WTC11 (cell line): ENCODE data around the gene MEGF10. TPM values are rescaled to one million over a fixed set of nuclear protein-coding genes. Genes with fewer than 3 reads are reported as not detected.

ENCODE experiments used
- ATAC-seq: fragments of 200-7000 bp; cut with Tn5 transposase; 2 replicates; pipeline ENCODE4 v1.10.0; 2021; ENCODE audit warnings: mild to moderate bottlenecking, moderate library complexity
- CTCF ChIA-PET: fragments of 300-600 bp; sonication (Branson Sonifier 250); formaldehyde crosslinking; loops from one replicate; lab custom pipeline; 2021; ENCODE audit warnings: antibody characterized with exemption; lab: Charles Lee
- POLR2A ChIA-PET: fragments of 350-600 bp; sonication (Branson Sonifier 250); formaldehyde crosslinking; loops from one replicate; lab custom pipeline; 2021; ENCODE audit warnings: antibody characterized with exemption; lab: Charles Lee
- DNase-seq: peaks from one replicate; pipeline ENCODE4 v3.0.0; 2021; ENCODE audit warnings: low spot score
- H3K27ac Mint-ChIP-seq: 2 replicates; pipeline ENCODE4 v1.8.0; 2021; ENCODE audit warnings: mixed read lengths
- H3K27me3 Mint-ChIP-seq: 2 replicates; pipeline ENCODE4 v1.8.0; 2021; ENCODE audit warnings: low read depth, mild to moderate bottlenecking, moderate library complexity, mixed read lengths
- H3K36me3 Mint-ChIP-seq: 2 replicates; pipeline ENCODE4 v1.8.0; 2021; ENCODE audit warnings: mixed read lengths
- H3K4me1 Mint-ChIP-seq: 2 replicates; pipeline ENCODE4 v1.8.0; 2022; ENCODE audit warnings: mixed read lengths
- H3K4me3 Mint-ChIP-seq: 2 replicates; pipeline ENCODE4 v1.8.0; 2021; ENCODE audit warnings: mild to moderate bottlenecking, moderate library complexity, mixed read lengths
- H3K9me3 Mint-ChIP-seq: 2 replicates; pipeline ENCODE4 v1.8.0; 2021; ENCODE audit warnings: mixed read lengths
- E2F1 ChIP-seq: sonication (generic); formaldehyde crosslinking; IDR thresholded peaks from 2 replicates; pipeline ENCODE4 v1.8.0; 2022; ENCODE audit warnings: mild to moderate bottlenecking, missing genetic modification reagents
- E2F4 ChIP-seq: sonication (generic); formaldehyde crosslinking; IDR thresholded peaks from 2 replicates; pipeline ENCODE4 v1.8.1; 2022; ENCODE audit warnings: low read depth, mild to moderate bottlenecking, moderate library complexity, missing genetic modification reagents, borderline replicate concordance
- ELF4 ChIP-seq: sonication (generic); formaldehyde crosslinking; IDR thresholded peaks from 2 replicates; pipeline ENCODE4 v1.8.1; 2022; ENCODE audit warnings: low read depth, mild to moderate bottlenecking, moderate library complexity, missing genetic modification reagents
- ESRRA ChIP-seq: sonication (generic); formaldehyde crosslinking; IDR thresholded peaks from 2 replicates; pipeline ENCODE4 v1.8.1; 2022; ENCODE audit warnings: mild to moderate bottlenecking, missing genetic modification reagents, borderline replicate concordance
- ETV6 ChIP-seq: sonication (generic); formaldehyde crosslinking; IDR thresholded peaks from 2 replicates; pipeline ENCODE4 v1.8.1; 2022; ENCODE audit warnings: mild to moderate bottlenecking, missing genetic modification reagents
- FOXP1 ChIP-seq: sonication (generic); formaldehyde crosslinking; IDR thresholded peaks from 2 replicates; pipeline ENCODE4 v1.8.0; 2022; ENCODE audit warnings: missing genetic modification reagents, mild to moderate bottlenecking, moderate library complexity, borderline replicate concordance
- IRF2 ChIP-seq: sonication (generic); formaldehyde crosslinking; IDR thresholded peaks from 2 replicates; pipeline ENCODE4 v1.8.0; 2022; ENCODE audit warnings: low read depth, missing genetic modification reagents, borderline replicate concordance
- NFATC4 ChIP-seq: fragments of 250-450 bp; sonication (Bioruptor Pico); IDR thresholded peaks from 2 replicates; pipeline ENCODE4 v1.9.0; 2021; ENCODE audit warnings: mild to moderate bottlenecking
- NR3C1 ChIP-seq: sonication (generic); formaldehyde crosslinking; conservative IDR thresholded peaks from 2 replicates; pipeline ENCODE4 v1.8.1; 2023; ENCODE audit warnings: low read depth, mild to moderate bottlenecking, missing genetic modification reagents
- PRRX2 ChIP-seq: fragments of 250-450 bp; sonication (Bioruptor Pico); IDR thresholded peaks from 2 replicates; pipeline ENCODE4 v1.8.0; 2021; ENCODE audit warnings: mild to moderate bottlenecking
- RELA ChIP-seq: sonication (generic); formaldehyde crosslinking; IDR thresholded peaks from 2 replicates; pipeline ENCODE4 v1.8.1; 2022; ENCODE audit warnings: missing genetic modification reagents, mild to moderate bottlenecking, borderline replicate concordance
- TEAD1 ChIP-seq: sonication (generic); formaldehyde crosslinking; IDR thresholded peaks from 2 replicates; pipeline ENCODE4 v1.8.0; 2022; ENCODE audit warnings: mild to moderate bottlenecking, missing genetic modification reagents
- ZNF281 ChIP-seq: sonication (generic); formaldehyde crosslinking; IDR thresholded peaks from 2 replicates; pipeline ENCODE4 v1.8.0; 2023; ENCODE audit warnings: mild to moderate bottlenecking, missing genetic modification reagents
- ZNF416 ChIP-seq: fragments of 250-450 bp; sonication (Bioruptor Pico); IDR thresholded peaks from 2 replicates; pipeline ENCODE4 v1.9.0; 2021; ENCODE audit warnings: mild to moderate bottlenecking, inconsistent platforms
- ZNF423 ChIP-seq: fragments of 250-450 bp; sonication (Bioruptor Pico); IDR thresholded peaks from 2 replicates; pipeline ENCODE4 v2.1.2; 2022; ENCODE audit warnings: mild to moderate bottlenecking, moderate library complexity
- total RNA-seq: library from RNA; stranded (reverse); gene quantifications from 3 replicates; pipeline ENCODE4 v1.2.3, GENCODE V29; 2021
- TF ChIP-seq, protein P1 (sequence below): sonication (generic); formaldehyde crosslinking; IDR thresholded peaks from 2 replicates; pipeline ENCODE4 v1.8.1; 2023; ENCODE audit warnings: mild to moderate bottlenecking, missing genetic modification reagents, moderate library complexity
- TF ChIP-seq, protein P2 (sequence below): sonication (generic); formaldehyde crosslinking; IDR thresholded peaks from 2 replicates; pipeline ENCODE4 v1.8.1; 2023; ENCODE audit warnings: mild to moderate bottlenecking, missing genetic modification reagents, moderate library complexity
- TF ChIP-seq, protein P3 (sequence below): fragments of 250-450 bp; sonication (Bioruptor Pico); conservative IDR thresholded peaks from 2 replicates; pipeline ENCODE4 v1.9.0; 2021; ENCODE audit warnings: mild to moderate bottlenecking
- TF ChIP-seq, protein P4 (sequence below): sonication (generic); formaldehyde crosslinking; IDR thresholded peaks from 2 replicates; pipeline ENCODE4 v1.8.1; 2023; ENCODE audit warnings: mild to moderate bottlenecking, missing genetic modification reagents
- TF ChIP-seq, protein P5 (sequence below): sonication (generic); formaldehyde crosslinking; IDR thresholded peaks from 2 replicates; pipeline ENCODE4 v1.8.0; 2022; ENCODE audit warnings: mild to moderate bottlenecking, missing genetic modification reagents

MEGF10 gene
- total RNA-seq, 1 experiment from 2014 or later: 24.5 TPM

- ChIA-PET POLR2A (no interaction called here), CTCF (no interaction called here)
- H3K36me3 Mint-ChIP-seq: no peaks in the 10 kb centered on the region
- no peaks in the 10 kb centered on the region for H3K4me1 Mint-ChIP-seq
- H3K27me3 Mint-ChIP-seq: no peaks in the 10 kb centered on the region
- no peak overlapping the region for H3K27ac Mint-ChIP-seq
- no peaks in the 10 kb centered on the region for H3K9me3 Mint-ChIP-seq
- H3K4me3 Mint-ChIP-seq: no peak overlapping the region
- TF ChIP-seq NR3C1 (no peak), E2F4 (CRISPR knock-in tag) (no peak), ZNF423 (CRISPR knock-in tag) (no peak), RELA (CRISPR knock-in tag) (no peak), ELF4 (CRISPR knock-in tag) (no peak), ZNF416 (CRISPR knock-in tag) (no peak), IRF2 (CRISPR knock-in tag) (no peak), E2F1 (no peak), TEAD1 (CRISPR knock-in tag) (no peak), PRRX2 (no peak), ETV6 (CRISPR knock-in tag) (no peak), ZNF281 (CRISPR knock-in tag) (no peak)
- TF ChIP-seq, protein P1, sequence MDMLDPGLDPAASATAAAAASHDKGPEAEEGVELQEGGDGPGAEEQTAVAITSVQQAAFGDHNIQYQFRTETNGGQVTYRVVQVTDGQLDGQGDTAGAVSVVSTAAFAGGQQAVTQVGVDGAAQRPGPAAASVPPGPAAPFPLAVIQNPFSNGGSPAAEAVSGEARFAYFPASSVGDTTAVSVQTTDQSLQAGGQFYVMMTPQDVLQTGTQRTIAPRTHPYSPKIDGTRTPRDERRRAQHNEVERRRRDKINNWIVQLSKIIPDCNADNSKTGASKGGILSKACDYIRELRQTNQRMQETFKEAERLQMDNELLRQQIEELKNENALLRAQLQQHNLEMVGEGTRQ (CRISPR knock-in tag): no peak
- no peak for DNase-seq
- ATAC-seq: no peak
Measured at GRCh38 chr5:127363403-127363802, 72.8 kb downstream of the MEGF10 start.

DNA sequence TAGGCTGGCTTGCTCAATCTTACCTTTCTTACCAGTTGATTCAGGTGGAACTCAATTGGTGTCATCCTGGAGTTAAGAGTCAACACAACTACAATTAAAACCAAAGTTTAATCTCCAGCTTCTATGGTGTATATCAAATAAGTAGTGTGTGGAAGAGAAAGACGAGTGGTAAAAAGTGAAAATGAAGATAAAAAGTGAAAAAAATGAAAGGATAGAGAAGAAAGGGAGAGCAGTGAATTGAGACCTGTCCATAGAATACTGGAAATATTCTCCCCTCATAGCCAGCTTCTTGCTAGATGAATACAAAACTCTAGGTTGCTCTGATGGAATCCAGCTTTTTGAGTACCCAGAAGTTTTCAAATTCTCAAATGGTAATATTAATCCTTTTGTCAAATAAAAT, 76.4 kb downstream of the MEGF10 start:
- H3K27me3 Mint-ChIP-seq: no peaks in the 10 kb centered on the region
- DNase-seq (no peak), ATAC-seq (no peak)
- no peak overlapping the region for H3K4me3 Mint-ChIP-seq
- H3K36me3 Mint-ChIP-seq: no peaks in the 10 kb centered on the region
- H3K9me3 Mint-ChIP-seq: no peaks in the 10 kb centered on the region
- no peak overlapping the region for H3K27ac Mint-ChIP-seq
- ChIA-PET POLR2A (no interaction called here), CTCF (no interaction called here)
- H3K4me1 Mint-ChIP-seq: peaks cover 12% of the 10 kb centered on the region
- TF ChIP-seq NFATC4 (CRISPR knock-in tag) (no peak), ESRRA (CRISPR knock-in tag) (no peak), FOXP1 (CRISPR knock-in tag) (no peak), ZNF281 (CRISPR knock-in tag) (no peak), ELF4 (CRISPR knock-in tag) (no peak)
- TF ChIP-seq, protein P1 (CRISPR knock-in tag): no peak
- TF ChIP-seq, protein P2, sequence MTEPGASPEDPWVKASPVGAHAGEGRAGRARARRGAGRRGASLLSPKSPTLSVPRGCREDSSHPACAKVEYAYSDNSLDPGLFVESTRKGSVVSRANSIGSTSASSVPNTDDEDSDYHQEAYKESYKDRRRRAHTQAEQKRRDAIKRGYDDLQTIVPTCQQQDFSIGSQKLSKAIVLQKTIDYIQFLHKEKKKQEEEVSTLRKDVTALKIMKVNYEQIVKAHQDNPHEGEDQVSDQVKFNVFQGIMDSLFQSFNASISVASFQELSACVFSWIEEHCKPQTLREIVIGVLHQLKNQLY: no peak
- TF ChIP-seq, protein P3, sequence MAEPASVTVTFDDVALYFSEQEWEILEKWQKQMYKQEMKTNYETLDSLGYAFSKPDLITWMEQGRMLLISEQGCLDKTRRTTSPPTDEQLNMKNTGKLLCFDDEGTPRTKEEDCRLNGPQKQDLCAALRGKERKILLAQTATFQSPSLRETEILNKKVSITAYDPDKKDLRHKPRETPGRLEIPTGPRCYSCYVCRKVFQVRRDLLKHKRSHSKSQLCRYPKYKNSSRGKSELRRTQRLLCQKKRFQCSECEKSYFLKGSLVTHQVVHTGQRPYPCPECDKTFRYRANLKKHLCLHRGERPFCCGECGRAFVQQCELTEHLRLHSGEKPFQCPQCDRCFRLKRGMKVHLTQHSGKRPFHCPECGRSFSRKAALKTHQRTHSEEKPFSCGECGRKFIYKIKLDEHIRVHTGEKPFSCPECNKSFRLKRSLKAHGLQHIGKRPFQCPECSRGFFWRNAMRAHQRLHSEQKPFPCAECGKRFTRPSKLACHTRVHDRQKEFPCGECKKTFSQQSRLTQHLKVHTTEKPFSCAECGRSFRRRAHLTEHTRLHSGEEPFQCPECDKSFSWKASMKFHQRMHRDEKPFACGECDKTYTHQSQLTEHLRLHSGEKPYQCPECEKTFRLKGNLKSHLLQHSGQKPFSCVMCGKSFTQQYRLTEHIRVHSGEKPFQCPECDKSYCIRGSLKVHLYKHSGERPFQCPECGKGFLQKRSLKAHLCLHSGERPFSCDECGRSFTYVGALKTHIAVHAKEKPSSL: no peak
- TF ChIP-seq, protein P4, sequence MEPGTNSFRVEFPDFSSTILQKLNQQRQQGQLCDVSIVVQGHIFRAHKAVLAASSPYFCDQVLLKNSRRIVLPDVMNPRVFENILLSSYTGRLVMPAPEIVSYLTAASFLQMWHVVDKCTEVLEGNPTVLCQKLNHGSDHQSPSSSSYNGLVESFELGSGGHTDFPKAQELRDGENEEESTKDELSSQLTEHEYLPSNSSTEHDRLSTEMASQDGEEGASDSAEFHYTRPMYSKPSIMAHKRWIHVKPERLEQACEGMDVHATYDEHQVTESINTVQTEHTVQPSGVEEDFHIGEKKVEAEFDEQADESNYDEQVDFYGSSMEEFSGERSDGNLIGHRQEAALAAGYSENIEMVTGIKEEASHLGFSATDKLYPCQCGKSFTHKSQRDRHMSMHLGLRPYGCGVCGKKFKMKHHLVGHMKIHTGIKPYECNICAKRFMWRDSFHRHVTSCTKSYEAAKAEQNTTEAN (CRISPR knock-in tag): no peak
- TF ChIP-seq, protein P5, sequence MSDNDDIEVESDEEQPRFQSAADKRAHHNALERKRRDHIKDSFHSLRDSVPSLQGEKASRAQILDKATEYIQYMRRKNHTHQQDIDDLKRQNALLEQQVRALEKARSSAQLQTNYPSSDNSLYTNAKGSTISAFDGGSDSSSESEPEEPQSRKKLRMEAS (CRISPR knock-in tag): no peak
